Measurements from ENCODE around the gene TRIP13.

- TF ChIP-seq POLR2A (IDR thresholded peaks at IDR 0.05): no peak
- no peak for TF ChIP-seq CTCF (IDR thresholded peaks at IDR 0.05)
- no peak for TF ChIP-seq POLR2AphosphoS5 (IDR thresholded peaks at IDR 0.05)
Observed at GRCh38 chr5:962801-963200, 70.1 kb downstream of the TRIP13 start.
